Neural cell (in vitro differentiated cells): ENCODE results near the gene PARVA. TPM values are rescaled to one million over a fixed set of nuclear protein-coding genes. Genes with fewer than 3 reads are reported as not detected.
"Not testable (repeated sequence)": the region's sequence is repeated elsewhere in the genome, so short reads cannot be mapped to it uniquely, and the experiment has no call there.

ENCODE experiments used
- H2AFZ ChIP-seq: fragments of 200-600, 300-800 bp; sonication (generic), shearing (Covaris generic); 2 replicates; pipeline ENCODE4 v1.6.0; 2014; ENCODE audit warnings: low read depth, mild to moderate bottlenecking, antibody characterized with exemption, low read length, moderate library complexity
- H3F3A ChIP-seq: fragments of 200-600 bp; shearing (Covaris generic); 2 replicates; pipeline ENCODE4 v1.6.1; 2016; ENCODE audit warnings: mild to moderate bottlenecking, moderate library complexity, mixed read lengths, antibody characterized with exemption, low read length; ENCODE audit not compliant: insufficient read depth, poor library complexity, severe bottlenecking
- H3K27ac ChIP-seq: fragments of 200-600, 300-800 bp; sonication (generic), shearing (Covaris generic); 2 replicates; pipeline ENCODE4 v1.5.1; 2014; ENCODE audit warnings: mild to moderate bottlenecking, low read length, moderate library complexity
- H3K27me3 ChIP-seq: fragments of 300-800, 200-600 bp; sonication (generic), shearing (Covaris generic); 2 replicates; pipeline ENCODE4 v1.6.0; 2014; ENCODE audit warnings: mild to moderate bottlenecking, low read depth, low read length, moderate library complexity; ENCODE audit not compliant: insufficient read depth
- H3K36me3 ChIP-seq: fragments of 300-800, 200-600 bp; sonication (generic), shearing (Covaris generic); 2 replicates; pipeline ENCODE4 v1.5.1; 2014; ENCODE audit warnings: mild to moderate bottlenecking, antibody characterized with exemption, low read length, moderate library complexity; ENCODE audit not compliant: insufficient read depth
- H3K4me2 ChIP-seq: fragments of 300-800, 200-600 bp; sonication (generic), shearing (Covaris generic); 2 replicates; pipeline ENCODE4 v1.6.0; 2014; ENCODE audit warnings: mild to moderate bottlenecking, low read length
- H3K4me3 ChIP-seq: fragments of 300-800, 200-600 bp; sonication (generic), shearing (Covaris generic); 2 replicates; pipeline ENCODE4 v1.5.1; 2014; ENCODE audit warnings: mild to moderate bottlenecking, low read length, moderate library complexity
- H3K79me2 ChIP-seq: fragments of 200-600 bp; shearing (Covaris generic); replicated peaks from 2 replicates; pipeline ENCODE4 v1.6.0; 2014; ENCODE audit warnings: mild to moderate bottlenecking, low read length, moderate library complexity; ENCODE audit not compliant: insufficient read depth
- H3K9ac ChIP-seq: fragments of 300-800, 200-600 bp; sonication (generic), shearing (Covaris generic); 2 replicates; pipeline ENCODE4 v1.6.1; 2016; ENCODE audit warnings: mild to moderate bottlenecking, low read length, mixed read lengths
- H3K9me2 ChIP-seq: fragments of 200-600 bp; shearing (Covaris generic); 2 replicates; pipeline ENCODE4 v1.6.1; 2016; ENCODE audit warnings: mild to moderate bottlenecking, low read length, mixed read lengths; ENCODE audit not compliant: insufficient read depth
- H3K9me3 ChIP-seq: fragments of 200-600, 300-800 bp; sonication (generic), shearing (Covaris generic); 2 replicates; pipeline ENCODE4 v1.6.1; 2016; ENCODE audit warnings: mild to moderate bottlenecking, mixed run types, low read length, moderate library complexity, mixed read lengths
- H4K20me1 ChIP-seq: fragments of 200-600 bp; shearing (Covaris generic); 2 replicates; pipeline ENCODE4 v1.6.1; 2016; ENCODE audit warnings: mild to moderate bottlenecking, mixed run types; ENCODE audit not compliant: insufficient read depth
- EP300 ChIP-seq: fragments of 450-650 bp; conservative IDR thresholded peaks from 2 replicates; pipeline ENCODE4 v1.6.1; 2014; ENCODE audit warnings: antibody characterized with exemption, mild to moderate bottlenecking, moderate library complexity; ENCODE audit not compliant: poor library complexity, severe bottlenecking
- EZH2 ChIP-seq: fragments of 200-600, 300-800 bp; shearing (Covaris generic), sonication (generic); IDR thresholded peaks from 2 replicates; pipeline ENCODE4 v1.6.1; 2014; ENCODE audit warnings: antibody characterized with exemption, low read length, borderline replicate concordance, mild to moderate bottlenecking; ENCODE audit not compliant: insufficient read depth, poor library complexity, severe bottlenecking
- MXI1 ChIP-seq: fragments of 450-650 bp; conservative IDR thresholded peaks from 2 replicates; pipeline ENCODE4 v1.6.1; 2014; ENCODE audit warnings: antibody characterized with exemption, mild to moderate bottlenecking; ENCODE audit not compliant: poor library complexity, severe bottlenecking
- POLR2AphosphoS5 ChIP-seq: IDR thresholded peaks from 2 replicates; pipeline ENCODE4 v1.6.1; 2012
- RAD21 ChIP-seq: fragments of 450-650 bp; conservative IDR thresholded peaks from 2 replicates; pipeline ENCODE4 v1.6.1; 2014; ENCODE audit warnings: antibody characterized with exemption, mild to moderate bottlenecking, moderate library complexity
- SMC3 ChIP-seq: fragments of 450-650 bp; conservative IDR thresholded peaks from 2 replicates; pipeline ENCODE4 v1.6.1; 2014; ENCODE audit warnings: antibody characterized with exemption, mild to moderate bottlenecking, moderate library complexity; ENCODE audit not compliant: poor library complexity
- TAF1 ChIP-seq: IDR thresholded peaks from 2 replicates; pipeline ENCODE4 v1.6.1; 2012; ENCODE audit warnings: low read depth
- polyA plus RNA-seq: library from polyadenylated mRNA; depleted of rRNA; stranded (reverse); fragments of >200 nt; gene quantifications from 2 replicates; pipeline ENCODE4 v1.2.3, GENCODE V29; 2014
- TF ChIP-seq, protein P1 (sequence below): IDR thresholded peaks from 2 replicates; pipeline ENCODE4 v1.6.1; 2012; ENCODE audit warnings: borderline replicate concordance
- TF ChIP-seq, protein P2 (sequence below): fragments of 450-650 bp; IDR thresholded peaks from 2 replicates; pipeline ENCODE4 v1.5.1; 2014; ENCODE audit warnings: antibody characterized with exemption, mild to moderate bottlenecking, moderate library complexity; ENCODE audit not compliant: poor library complexity, severe bottlenecking

The PARVA gene
- polyA plus RNA-seq, 1 donor from 2014 or later = 0.94 TPM

DNA sequence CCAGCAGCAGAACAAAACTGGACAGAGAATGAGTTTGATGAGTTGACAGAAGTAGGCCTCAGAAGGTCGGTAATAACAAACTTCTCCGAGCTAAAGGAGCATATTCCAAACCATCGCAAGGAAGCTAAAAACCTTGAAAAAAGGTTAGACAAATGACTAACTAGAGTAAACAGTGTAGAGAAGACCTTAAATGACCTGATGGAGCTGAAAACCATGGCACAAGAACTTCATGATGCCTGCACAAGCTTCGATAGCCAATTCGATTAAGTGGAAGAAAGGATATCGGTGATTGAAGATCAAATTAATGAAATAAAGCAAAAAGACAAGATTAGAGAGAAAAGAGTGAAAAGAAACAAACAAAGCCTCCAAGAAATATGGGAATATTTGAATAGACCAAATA is 10.3 kb upstream of the PARVA start:
- not testable (repeated sequence) for H3K9me2 ChIP-seq, H3K79me2 ChIP-seq, H3K36me3 ChIP-seq, H3K9ac ChIP-seq, H3K4me2 ChIP-seq, H4K20me1 ChIP-seq, H2AFZ ChIP-seq, H3K4me3 ChIP-seq, H3K27me3 ChIP-seq, H3F3A ChIP-seq, H3K9me3 ChIP-seq, H3K27ac ChIP-seq

DNA sequence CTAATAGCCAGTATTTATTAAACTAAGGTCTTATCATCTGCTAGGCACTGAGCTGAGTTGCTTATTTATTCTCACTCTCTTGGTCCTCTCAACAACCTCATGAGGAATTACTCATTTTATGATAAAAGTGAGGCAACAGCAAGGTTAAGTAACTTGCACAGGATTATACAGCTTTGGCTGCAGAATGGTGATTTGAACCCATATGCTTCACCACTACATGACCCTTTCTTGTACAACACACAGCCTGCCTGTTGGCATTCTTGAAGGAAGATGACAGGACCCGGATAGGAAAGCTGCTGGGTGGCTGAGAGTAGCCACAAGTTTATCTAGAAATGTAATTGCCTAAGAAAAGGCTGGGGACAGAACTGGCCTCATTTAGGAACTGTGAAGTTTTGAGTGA is 5.3 kb upstream of the PARVA start:
- no peak for TF ChIP-seq TAF1
- TF ChIP-seq RAD21 = no peak
- TF ChIP-seq, protein P1, sequence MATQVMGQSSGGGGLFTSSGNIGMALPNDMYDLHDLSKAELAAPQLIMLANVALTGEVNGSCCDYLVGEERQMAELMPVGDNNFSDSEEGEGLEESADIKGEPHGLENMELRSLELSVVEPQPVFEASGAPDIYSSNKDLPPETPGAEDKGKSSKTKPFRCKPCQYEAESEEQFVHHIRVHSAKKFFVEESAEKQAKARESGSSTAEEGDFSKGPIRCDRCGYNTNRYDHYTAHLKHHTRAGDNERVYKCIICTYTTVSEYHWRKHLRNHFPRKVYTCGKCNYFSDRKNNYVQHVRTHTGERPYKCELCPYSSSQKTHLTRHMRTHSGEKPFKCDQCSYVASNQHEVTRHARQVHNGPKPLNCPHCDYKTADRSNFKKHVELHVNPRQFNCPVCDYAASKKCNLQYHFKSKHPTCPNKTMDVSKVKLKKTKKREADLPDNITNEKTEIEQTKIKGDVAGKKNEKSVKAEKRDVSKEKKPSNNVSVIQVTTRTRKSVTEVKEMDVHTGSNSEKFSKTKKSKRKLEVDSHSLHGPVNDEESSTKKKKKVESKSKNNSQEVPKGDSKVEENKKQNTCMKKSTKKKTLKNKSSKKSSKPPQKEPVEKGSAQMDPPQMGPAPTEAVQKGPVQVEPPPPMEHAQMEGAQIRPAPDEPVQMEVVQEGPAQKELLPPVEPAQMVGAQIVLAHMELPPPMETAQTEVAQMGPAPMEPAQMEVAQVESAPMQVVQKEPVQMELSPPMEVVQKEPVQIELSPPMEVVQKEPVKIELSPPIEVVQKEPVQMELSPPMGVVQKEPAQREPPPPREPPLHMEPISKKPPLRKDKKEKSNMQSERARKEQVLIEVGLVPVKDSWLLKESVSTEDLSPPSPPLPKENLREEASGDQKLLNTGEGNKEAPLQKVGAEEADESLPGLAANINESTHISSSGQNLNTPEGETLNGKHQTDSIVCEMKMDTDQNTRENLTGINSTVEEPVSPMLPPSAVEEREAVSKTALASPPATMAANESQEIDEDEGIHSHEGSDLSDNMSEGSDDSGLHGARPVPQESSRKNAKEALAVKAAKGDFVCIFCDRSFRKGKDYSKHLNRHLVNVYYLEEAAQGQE = no peak
- TF ChIP-seq EZH2 = no peak
- no peak for TF ChIP-seq SMC3
- TF ChIP-seq MXI1 = no peak
- TF ChIP-seq, protein P2, sequence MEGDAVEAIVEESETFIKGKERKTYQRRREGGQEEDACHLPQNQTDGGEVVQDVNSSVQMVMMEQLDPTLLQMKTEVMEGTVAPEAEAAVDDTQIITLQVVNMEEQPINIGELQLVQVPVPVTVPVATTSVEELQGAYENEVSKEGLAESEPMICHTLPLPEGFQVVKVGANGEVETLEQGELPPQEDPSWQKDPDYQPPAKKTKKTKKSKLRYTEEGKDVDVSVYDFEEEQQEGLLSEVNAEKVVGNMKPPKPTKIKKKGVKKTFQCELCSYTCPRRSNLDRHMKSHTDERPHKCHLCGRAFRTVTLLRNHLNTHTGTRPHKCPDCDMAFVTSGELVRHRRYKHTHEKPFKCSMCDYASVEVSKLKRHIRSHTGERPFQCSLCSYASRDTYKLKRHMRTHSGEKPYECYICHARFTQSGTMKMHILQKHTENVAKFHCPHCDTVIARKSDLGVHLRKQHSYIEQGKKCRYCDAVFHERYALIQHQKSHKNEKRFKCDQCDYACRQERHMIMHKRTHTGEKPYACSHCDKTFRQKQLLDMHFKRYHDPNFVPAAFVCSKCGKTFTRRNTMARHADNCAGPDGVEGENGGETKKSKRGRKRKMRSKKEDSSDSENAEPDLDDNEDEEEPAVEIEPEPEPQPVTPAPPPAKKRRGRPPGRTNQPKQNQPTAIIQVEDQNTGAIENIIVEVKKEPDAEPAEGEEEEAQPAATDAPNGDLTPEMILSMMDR = no peak
- TF ChIP-seq POLR2AphosphoS5 = no peak
- no peak for TF ChIP-seq EP300
- H3K4me2 ChIP-seq = no peak overlapping the region
- H3K4me3 ChIP-seq = no peak overlapping the region
- H3K9ac ChIP-seq = no peak overlapping the region
- H3K27ac ChIP-seq = no peak overlapping the region
- H2AFZ ChIP-seq = no peak overlapping the region
- no peaks in the 10 kb centered on the region for H3K36me3 ChIP-seq
- H3F3A ChIP-seq = no peaks in the 10 kb centered on the region
- H3K9me3 ChIP-seq = no peaks in the 10 kb centered on the region
- H3K79me2 ChIP-seq = no peaks in the 10 kb centered on the region
- peaks cover 2% of the 10 kb centered on the region for H3K27me3 ChIP-seq
- H4K20me1 ChIP-seq = no peaks in the 10 kb centered on the region
- no peaks in the 10 kb centered on the region for H3K9me2 ChIP-seq

DNA sequence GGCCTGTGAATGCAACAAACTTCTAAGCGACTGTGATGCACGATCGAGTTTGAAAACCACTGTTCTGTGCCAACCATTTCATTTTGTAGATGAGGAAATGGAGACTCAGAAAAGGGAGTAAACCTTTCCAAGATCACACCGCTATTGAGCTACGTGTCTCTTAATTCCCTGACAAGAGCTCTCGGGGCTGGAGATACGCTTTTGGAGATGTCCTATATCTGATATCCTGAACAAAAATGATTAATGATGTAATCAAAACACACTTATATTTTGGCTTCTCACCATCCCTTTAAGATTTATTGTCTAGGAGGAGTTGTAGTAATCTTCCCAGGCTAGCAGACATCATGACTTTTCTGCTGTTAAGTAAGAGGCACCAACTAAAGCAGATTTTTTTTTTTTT is 1.7 kb upstream of the PARVA start:
- no peaks in the 10 kb centered on the region for H4K20me1 ChIP-seq
- no peak for TF ChIP-seq MXI1
- TF ChIP-seq SMC3 = no peak
- TF ChIP-seq POLR2AphosphoS5 = no peak
- no peak for TF ChIP-seq EZH2
- TF ChIP-seq, protein P1 = no peak
- no peak for TF ChIP-seq RAD21
- TF ChIP-seq EP300 = no peak
- no peak for TF ChIP-seq TAF1
- TF ChIP-seq, protein P2 = no peak

More for the DNA sequence above, 1.7 kb upstream of the PARVA start:
- H3K9me3 ChIP-seq = no peaks in the 10 kb centered on the region
- no peaks in the 10 kb centered on the region for H3K36me3 ChIP-seq
- H3K4me2 ChIP-seq = no peak overlapping the region
- peaks cover 13% of the 10 kb centered on the region for H3K27me3 ChIP-seq
- H3K79me2 ChIP-seq = no peaks in the 10 kb centered on the region
- H3F3A ChIP-seq = no peaks in the 10 kb centered on the region
- no peak overlapping the region for H2AFZ ChIP-seq
- H3K27ac ChIP-seq = no peak overlapping the region
- no peaks in the 10 kb centered on the region for H3K9me2 ChIP-seq
- no peak overlapping the region for H3K4me3 ChIP-seq
- H3K9ac ChIP-seq = no peak overlapping the region
